Mucosa of descending colon (tissue), 3 donors: Measurements from ENCODE around the gene DFFA. TPM values are rescaled to one million over a fixed set of nuclear protein-coding genes. Genes with fewer than 3 reads are reported as not detected.

Source experiments
- ATAC-seq: fragments of 200-7000 bp; cut with Tn5 transposase; one replicate; pipeline ENCODE4 v1.9.1; 2020; ENCODE audit warnings: mild to moderate bottlenecking, moderate library complexity
- DNase-seq, 3 donors: peaks; one replicate each; pipeline ENCODE4 v3.0.0-alpha.2; 2020
- H3K36me3 ChIP-seq: fragments of 200-600 bp; one replicate; pipeline ENCODE4 v1.8.0; 2021; ENCODE audit warnings: low read depth, mild to moderate bottlenecking
- H3K4me1 ChIP-seq: fragments of 200-600 bp; one replicate; pipeline ENCODE4 v1.8.0; 2021; ENCODE audit warnings: low read depth, mild to moderate bottlenecking
- H3K4me3 ChIP-seq: fragments of 200-600 bp; one replicate; pipeline ENCODE4 v1.8.0; 2021; ENCODE audit warnings: mild to moderate bottlenecking
- H3K9me3 ChIP-seq: fragments of 200-600 bp; one replicate; pipeline ENCODE4 v1.8.0; 2021; ENCODE audit warnings: mild to moderate bottlenecking
- CTCF ChIP-seq: fragments of 200-600 bp; IDR thresholded peaks from one replicate; pipeline ENCODE4 v1.8.0; 2022; ENCODE audit warnings: antibody characterized with exemption, mild to moderate bottlenecking
- intact Hi-C, 2 donors: fragments of 100-400 bp; cut with DNase I in 1 of 2; cut with micrococcal nuclease in 1 of 2; formaldehyde crosslinking; loops; one replicate each; pipeline versions ENCODE4 v1.11.0 to v1.11.1; 2022; cut with DNase I, micrococcal nuclease
- total RNA-seq, 3 donors: library from RNA; stranded (reverse); fragmentation: NEBNext Ultra II Directional in 2 of 3; extraction: Animal tissue kit (Norgen Biotek cat#: 25700) in 2 of 3; gene quantifications; one replicate each; pipeline versions ENCODE4 v1.2.1 to v1.2.4, GENCODE V29; 2021 to 2023
- donor health status: DM: no; HTN: no; CAD: no; lungs with moderate emphysema.
- donor health status: DM: no; HTN: no; CAD: no.
- donor health status: DM: no; HTN: yes; CAD: no.

Gene DFFA
- total RNA-seq, 3 donors from 2014 or later, result 20.9 to 34.0 (median 21.9) TPM

GRCh38 chr1:10517677-10517982 lies 45.3 kb upstream of the DFFA start:
- intact Hi-C loops, result loop anchor here in 1 of 2 donors (10.0 kb wide), 1 partner anchor 347 kb away; no protein-coding TSS in a partner anchor
- no peak for TF ChIP-seq CTCF
- DNase-seq (no peak), ATAC-seq (no peak)
- H3K9me3 ChIP-seq, result no peaks in the 10 kb centered on the region
- no peaks in the 10 kb centered on the region for H3K36me3 ChIP-seq
- H3K4me3 ChIP-seq, result no peak overlapping the region
- H3K4me1 ChIP-seq, result peaks cover 5% of the 10 kb centered on the region

- DNase-seq, result no peak
- no peaks in the 10 kb centered on the region for H3K9me3 ChIP-seq
- no peak for TF ChIP-seq CTCF
- intact Hi-C loops, result loop anchor here in 1 of 2 donors (10.0 kb wide), 1 partner anchor 348 kb away; no protein-coding TSS in a partner anchor
- no peak overlapping the region for H3K4me3 ChIP-seq
- no peak for ATAC-seq
- H3K36me3 ChIP-seq, result no peaks in the 10 kb centered on the region
- H3K4me1 ChIP-seq, result peaks cover 5% of the 10 kb centered on the region
These were observed 44.8 kb upstream of the DFFA start for GRCh38 chr1:10516925-10517676.

GRCh38 chr1:10515976-10516750 lies 43.8 kb upstream of the DFFA start:
- no peak for TF ChIP-seq CTCF
- Histone ChIP-seq H3K36me3 (no peaks in the 10 kb centered on the region), H3K9me3 (no peaks in the 10 kb centered on the region), H3K4me1 (peaks cover 13% of the 10 kb centered on the region), H3K4me3 (no peak overlapping the region)
- ATAC-seq (no peak), DNase-seq (no peak)
- intact Hi-C loops, result loop anchor here in 1 of 2 donors (10.0 kb wide), 1 partner anchor 349 kb away; no protein-coding TSS in a partner anchor

- no peak for ATAC-seq
- intact Hi-C loops, result loop anchor here in 1 of 2 donors (10.0 kb wide), 1 partner anchor 349 kb away; no protein-coding TSS in a partner anchor
- Histone ChIP-seq H3K36me3 (no peaks in the 10 kb centered on the region), H3K4me1 (peaks cover 21% of the 10 kb centered on the region), H3K9me3 (no peaks in the 10 kb centered on the region), H3K4me3 (no peak overlapping the region)
- no peak for DNase-seq
- no peak for TF ChIP-seq CTCF
These were observed 43.1 kb upstream of the DFFA start for GRCh38 chr1:10515301-10515975.

GRCh38 chr1:10514490-10515235 lies 42.3 kb upstream of the DFFA start:
- DNase-seq (no peak), ATAC-seq (no peak)
- intact Hi-C loops, result loop anchor here in 1 of 2 donors (10.0 kb wide), 1 partner anchor 350 kb away; no protein-coding TSS in a partner anchor
- TF ChIP-seq CTCF, result no peak
- no peaks in the 10 kb centered on the region for H3K9me3 ChIP-seq
- H3K4me1 ChIP-seq, result peaks cover 27% of the 10 kb centered on the region
- no peaks in the 10 kb centered on the region for H3K36me3 ChIP-seq
- H3K4me3 ChIP-seq, result no peak overlapping the region
